ENCODE data around the gene TNIP2.

TNIP2 gene

GRCh38 chr4:2755821-2756690 lies at the start of gene TNIP2:
TSS of gene TNIP2 (minus strand) at chr4:2756336. CDS start at chr4:2756289, 47 bp downstream.
- peak; percentile 50 for DNase-seq

- no peak for DNase-seq
Measured at GRCh38 chr4:2804973-2805501, 48.9 kb upstream of the TNIP2 start.

GRCh38 chr4:2804449-2804972 lies 48.4 kb upstream of the TNIP2 start:
- no peak for DNase-seq

- no peak for DNase-seq
Measured at GRCh38 chr4:2803624-2804448, 47.7 kb upstream of the TNIP2 start.

GRCh38 chr4:2802618-2803531 lies 46.7 kb upstream of the TNIP2 start:
- DNase-seq, result no peak

- DNase-seq, result no peak
Measured at GRCh38 chr4:2800691-2801596, 44.8 kb upstream of the TNIP2 start.

GRCh38 chr4:2799971-2800690 lies 44.0 kb upstream of the TNIP2 start:
- DNase-seq, result no peak

- DNase-seq, result no peak
Measured at GRCh38 chr4:2799224-2799911, 43.2 kb upstream of the TNIP2 start.

- DNase-seq, result no peak
Measured at GRCh38 chr4:2798399-2799223, 42.5 kb upstream of the TNIP2 start.

- DNase-seq, result no peak
Measured at GRCh38 chr4:2797545-2798305, 41.6 kb upstream of the TNIP2 start.

- DNase-seq, result no peak
Measured at GRCh38 chr4:2796849-2797544, 40.9 kb upstream of the TNIP2 start.

- DNase-seq, result no peak
Measured at GRCh38 chr4:2795893-2796848, 40.0 kb upstream of the TNIP2 start.

- no peak for DNase-seq
Measured at GRCh38 chr4:2795300-2795892, 39.3 kb upstream of the TNIP2 start.

GRCh38 chr4:2794486-2795299 lies 38.6 kb upstream of the TNIP2 start:
- DNase-seq, result no peak
